Endometrium (tissue), 2 donors: Measurements from ENCODE around the gene THSD4.
"Not testable (repeated sequence)": the region's sequence is repeated elsewhere in the genome, so short reads cannot be mapped to it uniquely, and the experiment has no call there.

Experiments used
- FAIRE-seq: peaks from 2 replicates; lab custom pipeline; 2012; peaks lifted over from hg19 to GRCh38; lab: Jason Lieb, UNC
- donor health status: control.
- donor health status: control.

THSD4 gene

DNA sequence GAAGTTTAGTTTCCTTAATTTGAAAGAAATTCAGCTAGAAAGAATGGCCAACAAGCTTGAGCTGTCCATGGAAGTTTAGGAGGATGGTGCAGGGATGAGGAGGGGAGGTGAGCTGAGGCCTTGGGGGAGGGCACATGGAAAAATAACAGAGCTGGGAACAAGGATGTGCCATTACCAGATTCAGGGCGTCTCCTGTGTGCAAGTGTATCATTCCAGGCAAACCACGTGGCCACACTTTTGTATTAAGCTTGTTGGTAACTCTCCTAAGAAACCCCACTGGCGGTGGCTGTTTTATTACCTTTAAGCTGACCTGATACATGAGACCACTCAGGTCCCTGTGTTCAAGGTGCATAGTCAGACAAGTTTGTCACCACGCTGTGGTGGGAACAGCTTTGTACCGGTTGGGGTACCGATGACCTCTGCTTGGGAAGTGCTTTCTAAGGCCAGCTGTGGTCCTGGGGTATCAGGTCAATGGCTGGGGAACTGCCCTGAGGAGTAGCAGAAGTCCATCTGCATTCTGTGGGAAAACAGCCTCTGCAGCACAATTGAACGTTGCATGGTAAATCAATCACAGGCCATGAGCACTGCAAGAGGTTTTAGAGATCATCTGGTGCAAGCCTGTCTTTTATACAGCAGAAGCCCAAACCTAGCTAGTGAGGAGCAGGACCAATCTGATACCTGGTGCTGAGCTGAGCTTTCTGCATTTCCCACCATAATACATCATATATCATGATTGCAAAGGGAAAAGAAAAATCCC lies 235.5 kb downstream of the THSD4 start:
- no peak for FAIRE-seq

- no peak for FAIRE-seq
Observed at GRCh38 chr15:71352125-71352524, 236.9 kb downstream of the THSD4 start.

- FAIRE-seq: no peak
Observed at GRCh38 chr15:71352765-71353164, 237.5 kb downstream of the THSD4 start.

- FAIRE-seq: peak; percentile 84
Observed at GRCh38 chr15:71353171-71353570, 237.9 kb downstream of the THSD4 start.

- FAIRE-seq: no peak
Observed at GRCh38 chr15:71355268-71355667, 240.0 kb downstream of the THSD4 start.

DNA sequence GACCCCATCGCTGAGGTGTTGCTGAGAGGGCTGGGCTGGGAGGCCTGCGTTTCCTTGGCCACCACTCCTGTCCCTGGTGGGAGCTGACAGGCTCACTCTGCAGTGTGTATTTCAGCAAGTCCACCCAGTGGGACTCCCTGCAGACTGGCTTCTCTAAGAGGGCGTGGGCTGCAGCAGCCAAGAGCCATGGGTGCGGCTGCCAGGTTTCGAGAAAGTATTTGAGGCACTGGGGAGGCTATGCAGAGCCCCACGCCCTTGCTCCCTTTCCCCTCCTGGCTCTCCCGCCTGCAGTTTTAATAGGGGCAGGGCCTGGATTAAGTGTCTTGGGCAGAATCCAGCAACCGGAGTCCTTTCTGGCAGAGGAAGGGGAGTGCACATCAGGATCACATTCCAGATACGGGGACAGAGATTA lies 242.1 kb downstream of the THSD4 start:
- FAIRE-seq: no peak

- FAIRE-seq: no peak
Observed at GRCh38 chr15:71357967-71358366, 242.7 kb downstream of the THSD4 start.

DNA sequence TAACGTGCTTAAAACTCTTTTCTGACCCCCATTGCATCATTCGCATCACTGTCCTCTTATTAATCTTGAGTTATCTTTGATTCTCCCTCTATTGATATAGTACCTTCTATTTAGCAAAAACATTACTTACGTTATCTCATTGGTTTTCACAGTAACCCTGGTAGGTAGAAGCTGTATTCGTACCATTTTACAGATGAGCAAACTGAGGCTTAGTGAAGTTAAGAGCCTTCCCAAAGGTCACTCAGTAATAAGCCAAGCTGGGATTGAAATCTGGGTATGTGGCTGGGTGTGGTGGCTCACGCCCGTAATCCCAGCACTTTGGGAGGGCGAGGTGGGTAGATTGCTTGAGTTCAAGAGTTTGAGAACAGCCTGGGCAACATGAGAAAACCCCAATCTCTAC lies 244.0 kb downstream of the THSD4 start:
- no peak for FAIRE-seq

GRCh38 chr15:71362556-71362955 lies 247.3 kb downstream of the THSD4 start:
- no peak for FAIRE-seq

DNA sequence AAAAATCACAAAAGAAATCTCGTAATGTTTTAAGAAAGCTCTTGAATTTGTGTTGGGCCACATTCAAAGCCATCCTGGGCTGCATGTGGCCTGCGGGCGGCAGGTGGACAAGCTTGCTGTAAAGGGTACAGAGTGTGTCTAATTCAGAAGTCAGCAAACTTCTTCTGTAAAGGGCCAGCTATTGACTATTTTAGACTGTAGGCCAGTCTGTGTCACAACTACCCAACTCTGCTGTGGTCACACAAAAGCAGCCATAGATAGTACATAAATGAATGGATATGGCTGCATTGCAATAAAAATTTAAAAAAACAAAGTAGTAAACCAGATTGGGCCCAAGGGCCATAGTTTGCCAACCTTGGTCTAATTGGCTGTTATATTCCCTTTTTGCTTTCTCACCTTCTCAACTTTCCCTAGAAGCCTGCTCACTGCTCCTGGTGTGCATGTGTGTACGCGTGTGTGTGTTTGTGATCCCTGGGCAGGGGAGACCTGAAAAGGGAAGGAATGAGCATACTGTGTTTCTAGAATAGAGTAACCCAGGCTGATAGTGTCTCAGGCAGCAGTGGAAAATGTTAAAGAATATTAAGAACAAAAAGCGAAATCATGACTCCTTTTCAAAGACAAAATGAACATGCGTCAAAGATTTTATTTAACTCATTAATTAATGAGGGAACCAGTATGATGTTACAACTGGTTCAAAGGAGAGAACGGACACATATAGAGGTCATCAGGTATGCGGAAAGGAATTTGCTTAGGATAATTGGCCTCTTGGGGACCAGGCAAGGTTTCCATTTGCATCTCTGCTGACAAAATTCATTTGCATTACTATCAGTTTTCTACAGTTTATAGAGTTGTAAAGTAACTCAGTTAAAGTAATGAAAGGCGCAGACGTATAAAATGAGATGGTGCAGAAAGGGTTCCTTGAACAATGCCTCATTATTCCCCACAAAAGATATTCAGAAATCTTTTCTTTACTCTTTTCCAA lies 248.0 kb downstream of the THSD4 start:
- no peak for FAIRE-seq

GRCh38 chr15:71364117-71364584 lies 248.9 kb downstream of the THSD4 start:
- no peak for FAIRE-seq

GRCh38 chr15:71366522-71366921 lies 251.3 kb downstream of the THSD4 start:
- no peak for FAIRE-seq

GRCh38 chr15:71366926-71367325 lies 251.7 kb downstream of the THSD4 start:
- no peak for FAIRE-seq

DNA sequence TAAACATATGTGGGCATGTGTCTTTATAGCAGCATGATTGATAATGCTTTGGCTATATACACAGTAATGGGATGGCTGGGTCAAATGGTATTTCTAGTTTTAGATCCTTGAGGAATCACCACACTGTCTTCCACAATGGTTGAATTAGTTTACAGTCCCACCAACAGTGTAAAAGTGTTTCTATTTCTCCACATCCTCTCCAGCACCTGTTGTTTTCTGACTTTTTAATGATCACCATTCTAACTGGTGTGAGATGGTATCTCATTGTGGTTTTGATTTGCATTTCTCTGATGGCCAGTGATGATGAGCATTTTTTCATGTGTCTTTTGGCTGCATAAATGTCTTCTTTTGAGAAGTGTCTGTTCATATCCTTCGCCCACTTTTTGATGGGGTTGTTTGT lies 252.5 kb downstream of the THSD4 start:
- FAIRE-seq: not testable (repeated sequence)

- not testable (repeated sequence) for FAIRE-seq
Observed at GRCh38 chr15:71372769-71373168, 257.5 kb downstream of the THSD4 start.

DNA sequence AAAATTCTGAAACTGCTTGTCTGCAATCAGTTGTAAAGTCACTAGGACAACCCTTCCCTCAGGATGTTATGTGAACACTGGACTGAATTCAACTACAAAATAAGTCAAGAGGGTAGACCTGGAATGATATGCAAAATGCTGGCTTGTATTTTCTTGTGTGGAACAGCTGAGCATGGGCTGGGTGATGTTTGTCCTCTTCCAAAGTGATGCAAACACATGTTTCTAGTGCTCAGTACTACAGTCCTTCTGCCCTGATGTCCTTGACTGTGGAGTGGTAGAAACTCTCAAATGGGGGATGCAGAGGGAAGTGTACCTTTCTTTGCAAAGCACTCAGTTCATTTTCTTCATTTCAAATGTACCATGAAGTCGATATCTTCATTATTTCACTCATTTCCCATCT lies 258.6 kb downstream of the THSD4 start:
- no peak for FAIRE-seq

DNA sequence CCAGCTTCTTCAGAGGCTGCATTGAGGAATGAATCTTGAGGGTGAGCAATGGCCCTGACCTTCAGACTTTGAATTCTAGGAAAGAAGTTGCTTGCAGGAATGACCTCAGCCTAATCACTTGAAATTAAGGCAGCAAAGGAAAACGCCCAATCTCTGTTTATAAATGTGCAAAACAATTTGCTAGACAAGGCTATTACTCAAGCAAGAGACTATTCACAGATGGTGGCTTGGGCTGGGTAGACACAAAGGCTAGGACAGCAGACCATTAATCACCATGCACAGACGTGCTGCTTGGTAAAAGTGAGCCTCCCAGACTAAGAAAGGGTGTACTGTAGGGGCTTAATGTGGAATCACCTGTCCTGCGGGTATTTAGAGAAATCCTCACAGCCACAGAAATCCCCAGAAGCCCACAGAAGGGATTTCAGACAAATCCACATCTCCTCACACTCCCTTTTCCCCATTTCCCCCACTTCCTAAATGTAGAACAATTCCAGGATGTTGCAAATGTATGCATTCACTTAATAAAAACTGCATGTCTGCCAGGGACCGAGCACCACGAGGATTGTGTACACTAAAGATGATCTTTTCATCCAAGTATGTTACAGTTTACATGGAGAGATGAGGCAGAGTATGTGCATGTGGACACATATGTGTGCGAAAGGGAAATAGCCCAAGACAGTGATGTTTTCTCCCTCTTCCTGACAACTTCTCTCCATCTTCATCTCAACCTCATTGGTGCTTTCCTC lies 259.5 kb downstream of the THSD4 start:
- no peak for FAIRE-seq

- FAIRE-seq: no peak
Observed at GRCh38 chr15:71375934-71376333, 260.7 kb downstream of the THSD4 start.

GRCh38 chr15:71379893-71380292 lies 264.6 kb downstream of the THSD4 start:
- FAIRE-seq: no peak

DNA sequence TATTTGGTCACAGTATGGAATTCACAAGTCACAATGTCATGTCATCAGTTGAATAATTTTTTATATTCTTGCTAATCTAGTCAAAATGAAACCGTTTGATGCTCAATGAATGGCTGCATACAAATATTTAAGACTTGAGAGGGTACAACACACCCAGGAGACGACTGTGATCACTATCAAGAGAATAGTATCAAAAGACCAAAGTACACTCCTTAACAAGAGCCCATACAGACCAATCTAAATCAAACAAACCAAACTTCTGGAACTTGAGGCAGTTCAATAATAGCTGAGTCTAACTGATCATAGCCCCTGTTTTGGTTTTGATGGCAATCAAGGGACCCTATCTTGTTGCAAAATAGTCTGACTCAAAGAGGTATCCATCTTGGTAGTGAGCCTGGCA lies 265.1 kb downstream of the THSD4 start:
- FAIRE-seq: no peak

GRCh38 chr15:71384501-71384900 lies 269.2 kb downstream of the THSD4 start:
- no peak for FAIRE-seq

- FAIRE-seq: no peak
Observed at GRCh38 chr15:71385026-71385425, 269.8 kb downstream of the THSD4 start.
